ENCODE data around the gene DOC2A. TPM values are rescaled to one million over a fixed set of nuclear protein-coding genes. Genes with fewer than 3 reads are reported as not detected.

DOC2A gene
- total and polyA plus RNA-seq, 2 of the 4 experiments (the other 2 are of a cell fraction): under 0.01 to 0.48 TPM

- no peak for TF ChIP-seq BHLHE40 (IDR thresholded peaks at IDR 0.05; ENCODE audit: low read depth, low read length)
Measured at GRCh38 chr16:30027588-30028437, 17.0 kb upstream of the DOC2A start (continued).

GRCh38 chr16:30026449-30026848 lies 15.6 kb upstream of the DOC2A start:
- no peak overlapping the region for H3K56ac ChIP-seq (ENCODE audit: extremely low read depth, insufficient read depth, low read length)
- no peak for DNase-seq
- ATAC-seq (ENCODE audit: low read depth): no peak
- H3K23ac ChIP-seq (ENCODE audit: low read depth, low read length): no peak overlapping the region
- in situ Hi-C loops (cut with MboI; ENCODE audit: low sequenced_read_pairs): loop anchor here (10.0 kb wide), 1 partner anchor 332 kb away; no protein-coding TSS in a partner anchor
- H3K27ac ChIP-seq (ENCODE audit: insufficient read depth, low read length): no peak overlapping the region
- H3K4me1 ChIP-seq (ENCODE audit: control insufficient read depth, insufficient read depth, low read length): no peaks in the 10 kb centered on the region
- H3K4me3 ChIP-seq (ENCODE audit: insufficient read depth, low read depth, low read length): no peak overlapping the region
- no peak overlapping the region for H2AK9ac ChIP-seq (replicated peaks; ENCODE audit: low read depth, low read length, poor library complexity)
- no peak overlapping the region for H2BK15ac ChIP-seq (ENCODE audit: low read depth, low read length)
- H2AK5ac ChIP-seq (ENCODE audit: low read depth, low read length): no peak overlapping the region
- dilution Hi-C loops (cut with HindIII; ENCODE audit: low sequenced_read_pairs, unreplicated experiment): no loop called here
- H2BK20ac ChIP-seq (ENCODE audit: low read depth, low read length): no peak overlapping the region
- no peaks in the 10 kb centered on the region for H3K9me1 ChIP-seq (ENCODE audit: insufficient read depth, low read length)
- CTCF ChIA-PET: no interaction called here
- H3K79me1 ChIP-seq (ENCODE audit: low read depth in 1 of 2, low read length in 2 of 2): no peaks in the 10 kb centered on the region
- peaks cover 9% of the 10 kb centered on the region; the same call in 1 of the 2 replicates for H4K20me1 ChIP-seq (ENCODE audit: insufficient read depth, low read length)
- H4K91ac ChIP-seq (ENCODE audit: insufficient read depth, low read depth, low read length): no peak overlapping the region
- peaks cover 65% of the 10 kb centered on the region for H3K27me3 ChIP-seq (ENCODE audit: control insufficient read depth, insufficient read depth, low read length)
- BruUV-seq (replicated peaks): no TSS peak
- no peak overlapping the region for H4K8ac ChIP-seq (ENCODE audit: low read depth in 2 of 2, low read length in 2 of 2)
- no peak overlapping the region for H3K14ac ChIP-seq (replicated peaks; ENCODE audit: low read depth, low read length)
- H3K18ac ChIP-seq (ENCODE audit: low read depth, low read length): no peak overlapping the region
- no peak overlapping the region for H3K9ac ChIP-seq (ENCODE audit: low read depth, low read length)
- WGBS, 2 experiments (ENCODE audit: extremely low coverage in 2 of 2, insufficient read length in 1 of 2): 79% methylated on average over 6 of the region's 18 CpGs; no CpG with 5 or more reads in 1 of the 2 experiments
- H3K4ac ChIP-seq (ENCODE audit: low read depth, low read length): no peak overlapping the region
- intact Hi-C loops (cut with micrococcal nuclease): no loop called here
- no peak overlapping the region for H3K4me2 ChIP-seq (ENCODE audit: low read depth, low read length)
- no peak overlapping the region for H2BK120ac ChIP-seq (ENCODE audit: low read depth, low read length)
- no peak overlapping the region for H2BK5ac ChIP-seq (ENCODE audit: low read depth, low read length, poor library complexity, severe bottlenecking)
- H3K36me3 ChIP-seq (ENCODE audit: control insufficient read depth, insufficient read depth, low read length): no peaks in the 10 kb centered on the region
- POLR2A ChIA-PET (ENCODE audit: unreplicated experiment): no interaction called here
- no peaks in the 10 kb centered on the region for H3K9me3 ChIP-seq (ENCODE audit: control insufficient read depth, insufficient read depth, low read length)
- no peak overlapping the region for H4K5ac ChIP-seq (ENCODE audit: low read depth, low read length)
- H2AFZ ChIP-seq (replicated peaks; ENCODE audit: low read length, poor library complexity): no peak overlapping the region
- TF ChIP-seq RCOR1 (IDR thresholded peaks at IDR 0.05; ENCODE audit: insufficient replicate concordance, low read length) (no peak), CTCF (conservative IDR thresholded peaks at IDR 0.05; ENCODE audit: low read depth, low read length) (no peak), BHLHE40 (IDR thresholded peaks at IDR 0.05; ENCODE audit: low read depth, low read length) (no peak), FOS (IDR thresholded peaks at IDR 0.05; ENCODE audit: low read depth, low read length) (no peak), POLR2A (IDR thresholded peaks at IDR 0.05; ENCODE audit: low read depth, low read length) (no peak), NFE2L2 (IDR thresholded peaks at IDR 0.05; ENCODE audit: low read depth, low read length) (no peak), RAD21 (IDR thresholded peaks at IDR 0.05; ENCODE audit: low read length) (no peak), SMC3 (IDR thresholded peaks at IDR 0.05; ENCODE audit: low read depth, low read length) (no peak), MAFK (IDR thresholded peaks at IDR 0.05; ENCODE audit: low read depth, low read length) (no peak), MXI1 (IDR thresholded peaks at IDR 0.05; ENCODE audit: borderline replicate concordance, low read depth, low read length) (no peak), MAZ (IDR thresholded peaks at IDR 0.05; ENCODE audit: borderline replicate concordance, low read depth, low read length) (no peak), RFX5 (IDR thresholded peaks at IDR 0.05; ENCODE audit: low read depth, low read length) (no peak), CHD1 (IDR thresholded peaks at IDR 0.05; ENCODE audit: low read depth, low read length) (no peak), CEBPB (IDR thresholded peaks at IDR 0.05; ENCODE audit: low read depth, low read length) (no peak)
- TF ChIP-seq, protein P1, sequence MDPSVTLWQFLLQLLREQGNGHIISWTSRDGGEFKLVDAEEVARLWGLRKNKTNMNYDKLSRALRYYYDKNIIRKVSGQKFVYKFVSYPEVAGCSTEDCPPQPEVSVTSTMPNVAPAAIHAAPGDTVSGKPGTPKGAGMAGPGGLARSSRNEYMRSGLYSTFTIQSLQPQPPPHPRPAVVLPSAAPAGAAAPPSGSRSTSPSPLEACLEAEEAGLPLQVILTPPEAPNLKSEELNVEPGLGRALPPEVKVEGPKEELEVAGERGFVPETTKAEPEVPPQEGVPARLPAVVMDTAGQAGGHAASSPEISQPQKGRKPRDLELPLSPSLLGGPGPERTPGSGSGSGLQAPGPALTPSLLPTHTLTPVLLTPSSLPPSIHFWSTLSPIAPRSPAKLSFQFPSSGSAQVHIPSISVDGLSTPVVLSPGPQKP (IDR thresholded peaks at IDR 0.05; ENCODE audit: borderline replicate concordance, low read depth, low read length): no peak

All from IMR-90 (cell line).